HepG2 (cell line): ENCODE measurements around the gene GPR15LG. TPM values are rescaled to one million over a fixed set of nuclear protein-coding genes. Genes with fewer than 3 reads are reported as not detected.

Experiments
- FOSL1 ChIP-seq: sonication (generic); formaldehyde crosslinking; IDR thresholded peaks from 2 replicates; pipeline ENCODE4 v1.9.0; 2021; ENCODE audit warnings: missing genetic modification reagents, borderline replicate concordance
- FOSL2 ChIP-seq: sonication (generic); formaldehyde crosslinking; IDR thresholded peaks from 2 replicates; pipeline ENCODE4 v1.4.0; 2020; ENCODE audit warnings: missing genetic modification reagents
- HOXA9 ChIP-seq: sonication (generic); formaldehyde crosslinking; IDR thresholded peaks from 2 replicates; pipeline ENCODE4 v1.8.1; 2022; ENCODE audit warnings: missing genetic modification reagents, mild to moderate bottlenecking, moderate library complexity, borderline replicate concordance
- MATR3 ChIP-seq: sonication (generic); formaldehyde crosslinking; IDR thresholded peaks from 2 replicates; pipeline ENCODE4 v1.4.0; 2020; ENCODE audit warnings: missing genetic modification reagents
- SOX13 ChIP-seq, 3 experiments: fragments of 450-650 bp in 1 of 3; sonication (generic) in 1 of 3; formaldehyde crosslinking in 1 of 3; IDR thresholded peaks in 2 of 3; conservative IDR thresholded peaks in 1 of 3; 2 replicates each; pipeline versions ENCODE4 v1.5.0 to v1.6.1; 2016 to 2020; ENCODE audit warnings: antibody characterized with exemption in 1 of 3, mild to moderate bottlenecking in 1 of 3, missing compliant biosample characterization in 1 of 3, missing genetic modification reagents in 1 of 3, moderate library complexity in 1 of 3
- TEAD2 ChIP-seq: sonication (generic); formaldehyde crosslinking; IDR thresholded peaks from 2 replicates; pipeline ENCODE4 v1.9.0; 2021; ENCODE audit warnings: missing genetic modification reagents
- TRIM24 ChIP-seq: sonication (generic); formaldehyde crosslinking; IDR thresholded peaks from 2 replicates; pipeline ENCODE4 v1.8.0; 2022; ENCODE audit warnings: mild to moderate bottlenecking, missing genetic modification reagents
- ZNF280B ChIP-seq: sonication (generic); formaldehyde crosslinking; IDR thresholded peaks from 2 replicates; pipeline ENCODE4 v1.5.0; 2020; ENCODE audit warnings: missing genetic modification reagents, mild to moderate bottlenecking, borderline replicate concordance
- ZNF550 ChIP-seq: sonication (generic); formaldehyde crosslinking; IDR thresholded peaks from 2 replicates; pipeline ENCODE4 v1.4.0; 2020; ENCODE audit warnings: mild to moderate bottlenecking, missing genetic modification reagents, borderline replicate concordance
- ZNF710 ChIP-seq: sonication (generic); formaldehyde crosslinking; IDR thresholded peaks from 2 replicates; pipeline ENCODE4 v1.5.0; 2020; ENCODE audit warnings: mild to moderate bottlenecking, missing genetic modification reagents, borderline replicate concordance
- polyA plus RNA-seq, 8 experiments: library from polyadenylated mRNA; depleted of rRNA in 3 of 8; stranded (reverse) in 7 of 8; unstranded in 1 of 8; fragments of >200 nt; fragmentation: Illumina TruSeq in 4 of 8; extraction: Trizol in 4 of 8; gene quantifications; 2 replicates each; pipeline versions ENCODE4 v1.2.1 to v1.2.3, GENCODE V29; 2011 to 2016; ENCODE audit warnings: low read depth in 4 of 8, missing spikeins in 1 of 8, mixed read lengths in 1 of 8; ENCODE audit not compliant: insufficient read depth in 1 of 8
- total RNA-seq, 5 experiments: library from RNA; depleted of rRNA; stranded (reverse); fragments of >200 nt; fragmentation: Illumina TruSeq; extraction: Trizol; gene quantifications; 2 replicates each; pipeline ENCODE4 v1.2.3, GENCODE V29; 2016; ENCODE audit warnings: low read depth in 1 of 5
- TF ChIP-seq, protein P1 (sequence below): sonication (generic); formaldehyde crosslinking; IDR thresholded peaks from 2 replicates; pipeline ENCODE4 v1.9.0; 2022; ENCODE audit warnings: low read depth, missing genetic modification reagents
- TF ChIP-seq, protein P2 (sequence below): sonication (generic); formaldehyde crosslinking; conservative IDR thresholded peaks from 2 replicates; pipeline ENCODE4 v1.4.0; 2020; ENCODE audit warnings: mild to moderate bottlenecking, missing genetic modification reagents, moderate library complexity

GPR15LG gene
- total and polyA plus RNA-seq, 2 of the 13 experiments (the other 11 are each of a cell fraction or from before 2014, with no cell fraction given), result not detected

GRCh38 chr10:84135836-84136235 lies 37.8 kb upstream of the GPR15LG start (continued):
- TF ChIP-seq, protein P1, sequence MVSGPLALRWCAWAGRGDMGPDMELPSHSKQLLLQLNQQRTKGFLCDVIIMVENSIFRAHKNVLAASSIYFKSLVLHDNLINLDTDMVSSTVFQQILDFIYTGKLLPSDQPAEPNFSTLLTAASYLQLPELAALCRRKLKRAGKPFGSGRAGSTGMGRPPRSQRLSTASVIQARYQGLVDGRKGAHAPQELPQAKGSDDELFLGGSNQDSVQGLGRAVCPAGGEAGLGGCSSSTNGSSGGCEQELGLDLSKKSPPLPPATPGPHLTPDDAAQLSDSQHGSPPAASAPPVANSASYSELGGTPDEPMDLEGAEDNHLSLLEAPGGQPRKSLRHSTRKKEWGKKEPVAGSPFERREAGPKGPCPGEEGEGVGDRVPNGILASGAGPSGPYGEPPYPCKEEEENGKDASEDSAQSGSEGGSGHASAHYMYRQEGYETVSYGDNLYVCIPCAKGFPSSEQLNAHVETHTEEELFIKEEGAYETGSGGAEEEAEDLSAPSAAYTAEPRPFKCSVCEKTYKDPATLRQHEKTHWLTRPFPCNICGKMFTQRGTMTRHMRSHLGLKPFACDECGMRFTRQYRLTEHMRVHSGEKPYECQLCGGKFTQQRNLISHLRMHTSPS (CRISPR knock-in tag), result no peak
- no peak for TF ChIP-seq MATR3 (CRISPR knock-in tag)
- peak; percentile 54 for TF ChIP-seq FOSL2 (CRISPR knock-in tag)
- no peak for TF ChIP-seq SOX13 (IDR thresholded peaks at IDR 0.05)
- peak in 1 of 2 experiments; percentile 32; a peak in 1 of 4 replicates for TF ChIP-seq SOX13 (CRISPR knock-in tag; conservative IDR thresholded peaks at IDR 0.05 in 1 of 2, IDR thresholded peaks at IDR 0.05 in 1 of 2)
- no peak for TF ChIP-seq ZNF710 (CRISPR knock-in tag)
- 0 out of 2 replicates have a peak, but pooled peaks have one; percentile 17 for TF ChIP-seq FOSL1 (CRISPR knock-in tag)
- TF ChIP-seq TRIM24, result no peak
- TF ChIP-seq, protein P2, sequence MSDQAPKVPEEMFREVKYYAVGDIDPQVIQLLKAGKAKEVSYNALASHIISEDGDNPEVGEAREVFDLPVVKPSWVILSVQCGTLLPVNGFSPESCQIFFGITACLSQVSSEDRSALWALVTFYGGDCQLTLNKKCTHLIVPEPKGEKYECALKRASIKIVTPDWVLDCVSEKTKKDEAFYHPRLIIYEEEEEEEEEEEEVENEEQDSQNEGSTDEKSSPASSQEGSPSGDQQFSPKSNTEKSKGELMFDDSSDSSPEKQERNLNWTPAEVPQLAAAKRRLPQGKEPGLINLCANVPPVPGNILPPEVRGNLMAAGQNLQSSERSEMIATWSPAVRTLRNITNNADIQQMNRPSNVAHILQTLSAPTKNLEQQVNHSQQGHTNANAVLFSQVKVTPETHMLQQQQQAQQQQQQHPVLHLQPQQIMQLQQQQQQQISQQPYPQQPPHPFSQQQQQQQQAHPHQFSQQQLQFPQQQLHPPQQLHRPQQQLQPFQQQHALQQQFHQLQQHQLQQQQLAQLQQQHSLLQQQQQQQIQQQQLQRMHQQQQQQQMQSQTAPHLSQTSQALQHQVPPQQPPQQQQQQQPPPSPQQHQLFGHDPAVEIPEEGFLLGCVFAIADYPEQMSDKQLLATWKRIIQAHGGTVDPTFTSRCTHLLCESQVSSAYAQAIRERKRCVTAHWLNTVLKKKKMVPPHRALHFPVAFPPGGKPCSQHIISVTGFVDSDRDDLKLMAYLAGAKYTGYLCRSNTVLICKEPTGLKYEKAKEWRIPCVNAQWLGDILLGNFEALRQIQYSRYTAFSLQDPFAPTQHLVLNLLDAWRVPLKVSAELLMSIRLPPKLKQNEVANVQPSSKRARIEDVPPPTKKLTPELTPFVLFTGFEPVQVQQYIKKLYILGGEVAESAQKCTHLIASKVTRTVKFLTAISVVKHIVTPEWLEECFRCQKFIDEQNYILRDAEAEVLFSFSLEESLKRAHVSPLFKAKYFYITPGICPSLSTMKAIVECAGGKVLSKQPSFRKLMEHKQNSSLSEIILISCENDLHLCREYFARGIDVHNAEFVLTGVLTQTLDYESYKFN (CRISPR knock-in tag), result peak; percentile 51
- TF ChIP-seq ZNF550, result no peak
- TF ChIP-seq ZNF280B, result no peak
- TF ChIP-seq HOXA9 (CRISPR knock-in tag), result peak; percentile 99
- TF ChIP-seq TEAD2 (CRISPR knock-in tag), result no peak
